PFSK-1 (cell line): ENCODE measurements around the gene TADA2B.

Experiments used
- FOXP2 ChIP-seq: optimal IDR thresholded peaks from 2 replicates; pipeline ENCODE3; 2011; ENCODE audit warnings: borderline replicate concordance, control low read depth, inconsistent platforms; ENCODE audit not compliant: insufficient read depth; ENCODE audit errors: extremely low read length, extremely low read depth
- POLR2AphosphoS5 ChIP-seq: IDR thresholded peaks from 2 replicates; pipeline ENCODE4 v1.6.1; 2012; ENCODE audit warnings: low read depth, mild to moderate bottlenecking, control low read depth, low read length, moderate library complexity
- REST ChIP-seq, 2 experiments: IDR thresholded peaks; 2 replicates each; pipeline versions ENCODE4 v1.6.1 to v1.8.0; 2011 to 2012; ENCODE audit warnings: low read depth in 2 of 2, low read length in 2 of 2, control low read depth in 1 of 2, inconsistent platforms in 1 of 2, mild to moderate bottlenecking in 1 of 2, moderate library complexity in 1 of 2; ENCODE audit not compliant: insufficient read depth in 1 of 2
- SIN3A ChIP-seq: IDR thresholded peaks from 2 replicates; pipeline ENCODE4 v1.6.1; 2012; ENCODE audit warnings: mild to moderate bottlenecking, low read length, moderate library complexity, borderline replicate concordance; ENCODE audit not compliant: insufficient read depth
- TAF1 ChIP-seq: IDR thresholded peaks from 2 replicates; pipeline ENCODE4 v1.6.1; 2012; ENCODE audit warnings: low read length, control low read depth, borderline replicate concordance; ENCODE audit not compliant: insufficient read depth

The TADA2B gene

GRCh38 chr4:7105276-7105675 is 62.1 kb downstream of the TADA2B start:
- no peak for TF ChIP-seq POLR2AphosphoS5
- TF ChIP-seq REST (IDR thresholded peaks at IDR 0.05; ENCODE audit: insufficient read depth in 1 of 2, low read depth in 2 of 2, low read length in 2 of 2), result no peak
- TF ChIP-seq FOXP2, result no peak
- TF ChIP-seq TAF1, result no peak
- no peak for TF ChIP-seq SIN3A

- TF ChIP-seq SIN3A (no peak), REST (IDR thresholded peaks at IDR 0.05; ENCODE audit: insufficient read depth in 1 of 2, low read depth in 2 of 2, low read length in 2 of 2) (no peak), FOXP2 (no peak), TAF1 (no peak), POLR2AphosphoS5 (no peak)
Measured at GRCh38 chr4:7107166-7107905, 64.2 kb downstream of the TADA2B start.
